Activated CD8-positive, alpha-beta memory T cell treated with anti-CD3 and anti-CD28 coated beads for 36 hours (primary cell): ENCODE results near the gene FSD1L. TPM values are rescaled to one million over a fixed set of nuclear protein-coding genes. Genes with fewer than 3 reads are reported as not detected.

Experiments
- CTCF ChIA-PET: fragments of 350-600 bp; sonication (Branson Sonifier 250); formaldehyde crosslinking; loops from one replicate; lab custom pipeline; 2021; ENCODE audit warnings: antibody characterized with exemption; lab: Charles Lee
- POLR2A ChIA-PET: fragments of 350-600 bp; sonication (Branson Sonifier 250); formaldehyde crosslinking; loops from one replicate; lab custom pipeline; 2021; ENCODE audit warnings: antibody characterized with exemption; lab: Charles Lee
- total RNA-seq, 2 experiments: library from RNA; stranded (reverse); gene quantifications; one replicate each; pipeline ENCODE4 v1.2.3, GENCODE V29; 2021

Gene FSD1L
- total RNA-seq, result 1 to 10 TPM; 3.2 to 5.1 TPM

DNA sequence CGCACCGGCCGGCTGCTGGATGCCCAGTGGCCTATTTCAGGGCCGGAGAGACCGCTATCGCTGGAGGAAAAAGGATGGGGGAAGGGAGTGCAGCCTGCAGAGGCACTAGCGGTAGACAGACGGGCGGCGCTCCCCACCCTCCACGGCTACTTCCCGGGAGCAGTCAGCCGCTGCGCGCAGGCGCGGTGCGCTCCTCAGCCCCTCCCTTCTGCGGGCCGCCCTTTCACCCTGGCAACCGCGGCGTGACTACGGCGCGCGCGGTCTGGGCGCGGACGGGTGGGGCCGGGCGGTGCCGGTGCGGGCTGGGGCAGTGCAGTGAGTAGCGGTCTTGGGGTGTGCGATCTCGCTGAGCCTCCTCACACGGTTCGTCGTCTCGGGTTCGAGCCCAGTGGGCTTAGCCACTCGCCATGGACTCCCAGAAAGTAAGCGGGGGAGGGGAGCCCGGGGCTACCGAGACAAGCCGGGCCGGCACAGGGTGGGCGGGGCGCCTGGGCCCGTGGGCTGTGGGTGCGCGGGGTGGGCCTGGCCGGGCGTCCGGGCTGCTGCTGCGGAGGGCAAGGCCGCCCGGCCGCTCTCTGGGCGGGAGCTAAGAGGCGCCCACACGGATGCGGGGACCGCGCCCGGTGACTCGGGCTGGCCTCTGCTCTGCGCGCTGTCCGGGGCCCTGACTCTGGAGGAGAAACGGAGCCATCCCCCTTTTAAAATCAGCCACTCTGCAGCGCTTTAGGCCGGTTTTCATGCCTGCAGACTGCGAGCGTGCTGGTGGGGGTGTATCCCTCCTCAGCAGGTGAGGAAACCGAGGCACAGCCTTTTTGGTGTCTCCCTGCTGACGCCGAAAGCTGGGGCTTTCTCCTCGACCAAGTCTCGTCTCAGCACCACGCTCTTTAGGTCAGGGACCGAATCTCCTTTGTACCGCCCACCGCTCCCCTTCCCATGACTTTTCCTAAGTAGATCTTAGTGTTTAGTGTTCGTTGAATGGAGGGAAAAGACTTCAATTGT is at the start of gene FSD1L:
Gene FSD1L (plus strand): TSS at position 221 of the 999 bp plus-strand sequence. CDS start 187 bp downstream, at position 408.
- CTCF ChIA-PET, result interaction anchor here (0.8 to 1.7 kb wide), 3 partner anchors 11 to 270 kb away, joined by 3 read pairs; no protein-coding TSS in a partner anchor

DNA sequence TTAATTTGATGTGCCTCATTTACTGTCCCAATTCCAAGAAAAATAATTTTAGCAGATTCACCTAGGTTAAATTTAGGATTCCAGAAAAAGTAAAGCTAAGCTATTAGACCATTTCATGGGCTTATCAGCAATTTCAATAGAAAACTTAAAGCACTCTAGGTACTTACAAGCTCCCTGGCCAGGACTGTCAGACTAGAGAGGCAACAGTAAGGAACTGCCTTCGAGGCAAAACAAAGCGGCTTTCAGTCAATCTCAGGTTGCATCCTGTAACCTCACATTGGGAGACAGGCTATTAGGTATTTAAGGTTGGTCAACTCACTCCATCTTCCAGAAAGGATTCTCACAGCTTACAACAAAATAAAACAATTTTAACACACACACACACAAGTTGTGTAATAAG is 48.7 kb upstream of the FSD1L start:
- POLR2A ChIA-PET, result no interaction called here
- CTCF ChIA-PET, result no interaction called here

More for the DNA sequence above, at the start of gene FSD1L:
- POLR2A ChIA-PET, result interaction anchor here (0.5 to 0.7 kb wide), 2 partner anchors 246 to 523 kb away, joined by 7 to 20 read pairs; partner anchors contain the start of gene TMEM38B

DNA sequence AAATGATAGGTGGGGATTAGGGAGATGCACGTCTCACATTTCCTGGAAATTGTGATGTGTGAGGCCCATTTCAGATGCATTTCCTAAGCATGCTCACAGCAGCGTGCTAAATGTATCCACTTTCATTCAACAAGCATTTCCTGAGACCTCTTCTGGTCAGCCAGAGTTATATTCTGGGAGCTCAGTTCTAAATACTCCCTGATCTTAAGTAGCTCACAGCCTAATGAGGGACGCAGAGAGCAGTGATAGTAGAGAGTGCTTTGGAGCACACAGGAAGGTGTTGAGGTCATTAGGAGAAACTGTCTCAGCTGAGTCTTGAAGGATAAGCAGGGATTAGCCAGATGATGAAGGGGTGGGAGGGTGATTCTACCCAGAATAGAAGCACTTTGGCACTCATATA is 46.2 kb upstream of the FSD1L start:
- CTCF ChIA-PET, result no interaction called here
- POLR2A ChIA-PET, result no interaction called here

DNA sequence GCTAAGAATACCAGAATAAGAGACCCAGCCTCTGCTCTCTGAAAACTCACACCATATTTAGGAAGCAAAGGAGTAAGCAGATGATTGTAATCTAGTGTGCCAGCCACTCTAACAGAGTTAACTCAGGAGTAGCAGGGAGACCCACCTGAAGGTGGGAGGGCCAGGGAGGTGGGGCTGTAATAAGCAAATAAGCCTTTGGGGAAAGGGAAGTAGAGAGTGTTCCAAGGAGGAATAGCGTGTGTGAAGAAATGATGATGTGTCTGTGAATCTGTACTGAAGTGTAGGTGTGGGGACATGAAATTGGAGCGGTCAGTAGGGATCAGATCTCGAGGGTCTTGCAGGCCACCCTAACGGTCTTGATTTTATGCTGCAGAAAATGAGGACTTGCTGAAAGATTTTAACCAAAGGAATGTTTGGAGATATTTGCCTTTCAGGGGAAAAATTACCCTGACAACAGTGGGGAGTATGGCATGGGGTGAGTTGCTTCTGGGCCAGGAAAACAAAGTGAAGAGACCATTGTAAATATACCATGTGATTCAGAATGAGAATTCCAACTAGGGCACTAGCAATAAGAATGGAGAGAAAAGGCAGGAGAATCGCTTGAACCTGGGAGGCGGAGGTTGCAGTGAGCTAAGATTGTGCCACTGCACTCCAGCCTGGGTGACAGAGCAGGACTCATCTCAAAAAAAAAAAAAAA is 44.1 kb upstream of the FSD1L start:
- ChIA-PET POLR2A (interaction anchor here (0.6 kb wide), 1 partner anchor 44 kb away, joined by 5 read pairs; no protein-coding TSS in a partner anchor), CTCF (no interaction called here)

DNA sequence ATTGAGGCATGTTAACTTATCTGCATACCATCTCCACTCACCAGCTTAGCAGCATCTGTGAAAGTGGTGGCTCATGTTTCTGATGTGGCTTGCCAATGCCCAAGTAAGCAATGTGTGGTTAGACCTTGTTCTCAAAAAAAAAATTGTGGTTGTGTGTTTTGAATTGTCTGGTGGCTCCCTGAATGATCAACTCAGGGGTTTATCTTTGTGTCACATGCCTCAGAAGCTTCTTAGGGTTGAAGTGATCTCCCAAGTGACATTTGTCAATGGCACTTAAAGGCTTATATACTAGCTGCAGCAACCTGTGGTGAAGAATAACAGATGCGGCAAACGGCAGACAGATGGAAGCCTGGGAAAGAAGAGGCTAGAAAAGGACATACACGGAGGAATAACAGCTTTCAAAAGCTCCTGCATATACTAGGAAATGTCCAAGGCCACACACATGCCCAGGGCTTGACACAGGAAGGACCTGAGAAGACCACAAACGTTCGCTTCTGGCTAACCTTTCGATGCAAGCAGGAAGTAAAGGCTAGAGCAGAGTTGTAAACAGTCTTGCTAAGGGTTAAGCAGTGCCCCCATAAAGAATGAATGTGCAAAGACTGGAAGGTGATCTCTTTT is 42.2 kb upstream of the FSD1L start:
- ChIA-PET POLR2A (interaction anchor here (0.6 kb wide), 2 partner anchors 40 to 162 kb away, joined by 3 read pairs; partner anchors contain the start of gene SLC44A1), CTCF (interaction anchor here (0.6 to 1.0 kb wide), 2 partner anchors 10 to 161 kb away, joined by 4 read pairs; partner anchors contain the start of gene SLC44A1)

DNA sequence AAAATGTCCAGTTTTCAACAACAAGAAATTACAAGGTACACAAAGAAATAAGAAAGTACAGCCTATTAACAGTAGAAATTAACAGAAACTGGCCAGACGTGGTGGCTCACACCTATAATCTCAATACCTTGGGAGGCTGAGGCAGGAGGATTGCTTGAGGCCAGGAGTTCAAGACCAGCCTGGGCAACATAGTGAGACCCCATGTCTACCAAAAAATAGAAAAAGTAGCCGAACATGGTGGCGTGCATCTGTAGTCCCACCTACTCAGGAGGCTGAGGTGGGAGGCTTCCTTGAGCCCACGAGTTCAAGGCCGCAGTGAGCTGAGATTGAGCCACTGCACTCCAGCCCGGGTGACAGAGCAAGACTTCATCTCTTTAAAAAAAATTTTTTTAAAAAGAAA is 41.5 kb upstream of the FSD1L start:
- ChIA-PET POLR2A (interaction anchor here (0.6 kb wide), 1 partner anchor 39 kb away, joined by 3 read pairs; no protein-coding TSS in a partner anchor), CTCF (no interaction called here)

DNA sequence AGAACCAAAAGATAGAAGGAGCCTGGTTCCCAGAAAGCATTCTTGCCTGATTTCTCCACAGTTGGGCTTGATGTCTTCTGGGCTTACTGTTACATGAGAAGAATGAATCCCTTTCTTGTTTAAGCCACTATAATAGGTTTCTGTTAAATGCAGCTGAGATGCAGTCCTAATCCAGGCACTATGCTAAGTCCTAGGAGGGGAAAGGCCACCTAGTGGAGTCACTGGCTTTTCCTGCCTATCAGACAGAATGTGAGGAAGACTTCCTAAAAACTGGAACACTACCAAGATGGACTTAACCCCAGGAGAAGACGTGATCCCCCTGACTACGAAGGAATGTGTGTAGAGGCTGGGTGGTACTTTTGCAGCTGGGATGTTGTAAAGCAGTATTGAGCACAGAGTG is 34.3 kb upstream of the FSD1L start:
- ChIA-PET POLR2A (no interaction called here), CTCF (no interaction called here)

DNA sequence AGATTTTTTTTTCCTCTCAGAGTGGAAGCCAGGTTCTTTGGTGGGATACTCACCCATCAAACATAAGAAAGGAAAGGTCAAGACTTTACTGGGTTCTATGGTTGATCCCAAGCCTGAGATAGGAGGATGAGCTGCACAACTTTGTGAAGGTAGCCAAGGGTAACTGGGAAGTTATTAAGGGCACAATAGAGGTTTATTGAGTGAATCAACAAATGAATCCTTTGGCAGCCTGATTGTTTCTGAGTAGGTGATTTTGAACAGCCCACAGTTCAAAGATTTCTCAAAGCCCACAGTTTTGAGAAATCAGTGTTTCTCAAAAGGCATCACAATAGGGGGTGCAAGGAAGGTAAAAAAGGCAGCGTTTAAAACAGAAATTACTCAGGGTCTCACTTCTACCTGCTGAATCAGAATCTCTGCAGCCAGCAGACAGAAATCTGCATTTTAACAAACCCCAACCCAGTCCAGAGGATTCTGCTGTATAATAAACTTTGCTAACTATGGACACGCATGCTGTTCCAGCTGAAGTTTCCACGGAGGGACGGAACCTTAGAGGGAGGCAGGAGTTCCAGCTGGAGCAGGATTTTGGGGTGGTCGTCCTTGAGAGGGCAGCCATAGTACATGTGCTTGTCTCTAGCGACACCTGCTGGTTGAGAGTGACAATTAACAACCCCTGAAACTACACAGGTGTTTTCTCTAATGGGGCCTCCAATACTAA is 32.7 kb upstream of the FSD1L start:
- ChIA-PET CTCF (interaction anchor here (0.9 to 1.0 kb wide), 3 partner anchors 10 to 634 kb away, joined by 4 to 5 read pairs (median 4); no protein-coding TSS in a partner anchor), POLR2A (no interaction called here)

DNA sequence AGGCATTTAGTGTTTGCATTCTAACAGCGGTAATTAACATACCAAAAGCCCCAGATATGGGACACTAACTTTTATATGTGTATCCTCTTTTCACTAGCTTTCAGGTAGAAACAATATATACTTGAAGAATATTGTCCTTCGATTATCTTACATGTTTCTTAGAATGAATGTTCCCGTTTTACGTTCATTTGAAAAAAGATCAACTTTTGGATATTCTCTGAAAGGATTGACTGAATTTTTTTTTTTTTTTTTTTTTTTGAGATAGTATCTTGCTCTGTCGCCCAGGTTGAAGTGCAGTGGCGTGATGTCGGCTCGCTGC is 32.2 kb upstream of the FSD1L start:
- POLR2A ChIA-PET, result no interaction called here
- CTCF ChIA-PET, result interaction anchor here (0.9 to 1.0 kb wide), 3 partner anchors 10 to 635 kb away, joined by 4 to 5 read pairs (median 4); no protein-coding TSS in a partner anchor

DNA sequence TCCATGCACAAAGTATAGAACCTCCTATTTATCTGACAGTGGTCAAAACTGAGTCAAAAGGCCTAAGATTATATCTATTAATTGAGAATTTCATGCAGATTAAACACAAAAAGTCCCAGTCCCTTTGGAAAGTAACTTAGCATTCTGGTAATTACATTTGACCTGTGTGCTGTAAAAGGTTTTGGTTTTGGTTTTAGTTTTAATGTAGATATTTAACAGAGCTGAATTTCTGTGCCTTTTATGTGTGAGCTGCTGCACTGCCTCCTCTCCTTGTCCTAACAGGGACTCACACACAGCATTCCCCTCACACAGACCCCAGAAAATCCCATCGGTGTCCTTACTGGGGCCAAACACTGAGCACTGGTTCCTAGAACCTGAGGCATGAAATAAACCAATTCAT is 31.0 kb upstream of the FSD1L start:
- ChIA-PET CTCF (interaction anchor here (0.6 kb wide), 1 partner anchor 252 kb away, joined by 3 read pairs; no protein-coding TSS in a partner anchor), POLR2A (no interaction called here)

DNA sequence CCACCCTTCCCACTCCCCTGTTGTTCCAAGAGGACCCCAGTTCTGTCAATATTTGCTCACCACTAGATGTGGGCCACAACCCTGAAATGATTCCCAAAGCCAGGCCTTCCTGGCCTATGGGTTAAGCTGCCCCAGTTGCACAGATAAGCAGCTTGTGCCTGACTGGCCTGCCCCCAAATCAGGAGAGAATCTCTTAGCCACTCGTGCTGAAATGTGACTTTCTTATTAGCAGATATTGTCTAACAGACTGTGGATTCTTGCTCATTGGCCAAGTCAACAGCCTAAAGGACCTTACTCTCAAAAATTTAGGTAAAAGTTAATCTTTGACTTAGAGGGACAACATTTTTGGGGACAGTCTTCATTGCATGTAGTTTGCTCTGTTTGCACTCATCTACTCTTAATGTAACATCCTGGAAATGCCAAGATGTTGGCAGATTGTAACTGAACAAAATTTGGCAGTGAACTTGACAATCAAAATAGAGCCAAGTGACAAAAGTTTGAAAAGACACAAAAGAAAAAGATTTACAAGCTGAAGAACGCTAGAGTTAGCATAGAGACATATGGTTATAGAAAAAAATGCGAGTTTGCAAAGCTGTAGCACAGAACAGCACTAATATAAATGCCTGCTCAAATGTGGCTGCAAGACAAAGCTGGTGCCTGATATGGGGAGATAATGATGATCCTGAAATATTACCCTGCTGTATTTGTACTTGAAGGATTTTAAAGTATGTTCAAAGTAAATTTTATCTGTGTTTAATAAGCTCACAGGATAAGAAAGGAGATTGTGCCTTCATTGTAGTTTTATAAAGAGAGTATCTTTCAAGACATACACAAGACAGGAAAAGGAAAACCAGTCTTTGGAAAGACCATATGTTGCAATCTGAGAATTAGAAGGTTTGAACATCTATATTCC is 29.0 kb upstream of the FSD1L start:
- CTCF ChIA-PET, result no interaction called here
- POLR2A ChIA-PET, result no interaction called here

DNA sequence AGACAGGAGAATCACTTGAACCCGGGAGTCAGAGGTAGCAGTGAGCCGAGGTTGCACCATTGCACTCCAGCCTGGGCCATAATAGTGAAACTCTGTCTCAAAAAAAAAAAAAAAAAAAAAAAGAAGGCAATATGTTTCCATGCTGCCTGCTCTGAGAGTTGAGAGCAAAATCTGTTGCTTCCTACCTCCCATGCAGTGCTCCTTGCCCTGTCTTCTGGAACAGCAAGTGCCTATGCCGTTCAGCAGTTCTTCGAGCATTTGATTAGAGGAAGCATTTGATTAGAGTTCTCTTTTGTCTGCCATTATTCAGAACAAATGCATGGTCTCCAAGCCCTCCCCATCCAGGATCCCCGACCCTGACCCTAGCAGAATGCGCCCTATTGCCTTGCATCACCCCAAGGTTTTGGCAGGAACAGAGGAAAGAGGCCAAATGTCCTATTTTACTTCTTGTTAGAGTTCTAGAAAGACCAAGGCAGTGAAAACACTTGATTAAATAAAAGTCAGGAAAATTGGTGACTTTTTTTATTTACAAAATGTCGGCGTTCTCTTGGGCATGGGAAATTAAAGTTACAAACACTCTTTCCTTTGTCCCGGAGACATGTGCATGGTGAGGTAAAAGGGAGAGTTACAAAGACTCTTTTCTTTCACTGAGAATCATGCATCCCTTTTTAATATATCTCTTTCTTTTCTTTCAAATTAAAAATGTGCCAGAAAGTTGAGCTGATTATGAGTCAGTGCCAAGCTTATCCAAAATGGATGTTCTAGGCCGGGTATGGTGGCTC is 27.8 kb upstream of the FSD1L start:
- ChIA-PET POLR2A (no interaction called here), CTCF (no interaction called here)

DNA sequence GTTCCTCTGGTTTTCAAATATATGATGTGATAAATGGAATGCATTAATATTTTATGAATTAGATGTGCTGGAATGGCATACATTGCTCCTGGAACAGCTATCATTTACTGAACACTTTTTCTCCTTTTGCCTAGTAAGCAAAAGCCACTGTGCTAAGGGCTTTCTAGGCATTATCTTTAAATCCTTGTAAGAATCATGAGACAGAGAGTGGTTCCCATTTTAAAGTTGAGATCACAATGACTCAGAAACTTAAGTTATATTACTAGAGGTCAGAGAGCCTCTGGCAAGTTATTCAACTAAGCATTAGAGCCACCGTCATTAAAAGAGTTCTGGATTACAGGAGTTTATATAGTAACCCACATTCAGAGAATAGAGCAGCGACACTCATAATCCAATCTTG is 26.7 kb upstream of the FSD1L start:
- ChIA-PET CTCF (no interaction called here), POLR2A (no interaction called here)

DNA sequence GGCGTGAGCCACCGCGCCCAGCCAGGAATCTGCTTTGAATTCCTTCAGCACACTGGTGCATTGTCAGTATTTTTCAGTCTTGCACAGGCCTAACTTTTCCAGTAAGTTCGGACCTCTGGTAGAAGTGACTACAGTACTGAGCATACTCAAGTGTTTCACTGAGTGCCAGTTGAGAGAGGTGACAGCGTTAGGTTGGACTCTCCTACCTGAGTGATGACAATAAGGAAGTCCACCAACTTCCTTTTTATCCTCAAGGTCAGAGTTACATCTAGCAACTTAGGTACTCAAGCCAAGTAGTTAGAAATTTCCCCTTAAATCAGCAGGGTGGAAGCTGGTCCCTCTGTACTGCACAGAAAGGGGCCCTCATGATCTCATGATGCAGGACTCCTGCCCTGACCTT is 26.0 kb upstream of the FSD1L start:
- ChIA-PET CTCF (interaction anchor here (0.6 kb wide), 1 partner anchor 565 kb away, joined by 3 read pairs; no protein-coding TSS in a partner anchor), POLR2A (no interaction called here)

DNA sequence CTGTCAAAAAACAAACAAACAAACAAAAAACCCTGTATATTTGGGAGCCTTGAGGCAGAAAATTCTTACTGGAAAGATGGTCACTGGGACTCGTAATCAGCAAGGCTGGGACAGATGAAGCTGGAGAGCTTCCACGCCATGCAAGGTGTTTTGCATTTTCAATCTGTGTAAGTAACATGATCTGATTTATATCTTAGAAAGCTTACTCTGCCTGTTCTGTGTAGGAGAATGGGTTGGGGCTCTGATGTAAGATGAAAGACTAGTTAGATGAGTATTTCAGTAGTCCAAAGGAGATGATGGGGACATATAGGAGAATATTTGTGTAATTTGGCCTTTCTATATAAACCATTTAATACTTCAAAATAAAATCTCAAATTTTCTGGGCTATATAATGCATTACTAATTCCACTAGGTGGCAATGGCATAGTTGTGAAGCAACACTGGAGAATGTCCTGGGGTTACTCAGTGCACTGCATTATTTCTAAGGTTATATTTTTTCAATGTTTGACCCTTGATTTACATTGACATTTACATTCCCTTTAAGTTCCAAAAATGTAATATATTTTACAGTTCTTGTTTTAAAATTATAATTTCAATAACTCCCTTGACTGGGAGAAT is 21.9 kb upstream of the FSD1L start:
- CTCF ChIA-PET, result no interaction called here
- POLR2A ChIA-PET, result no interaction called here

DNA sequence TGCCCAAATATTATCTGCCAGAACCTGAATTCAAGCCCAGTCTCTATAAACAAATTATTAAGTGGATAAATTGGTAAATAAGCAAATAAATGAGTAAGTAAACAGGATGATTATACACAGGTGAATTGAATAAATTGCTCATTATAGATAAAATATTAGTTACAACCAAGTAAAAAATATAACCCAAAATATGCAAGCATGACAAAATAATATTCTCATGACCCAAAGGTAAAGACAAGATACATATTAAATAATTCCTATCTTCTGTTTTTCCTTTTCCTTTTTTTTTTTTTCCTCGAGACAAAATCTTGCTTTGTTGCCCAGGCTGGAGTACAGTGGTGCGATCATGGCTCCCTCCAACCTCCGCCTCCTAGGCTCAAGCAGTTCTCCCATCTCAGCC is 21.2 kb upstream of the FSD1L start:
- ChIA-PET CTCF (no interaction called here), POLR2A (no interaction called here)
